GM12878 (cell line): Measurements from ENCODE around the gene COPZ2. TPM values are rescaled to one million over a fixed set of nuclear protein-coding genes. Genes with fewer than 3 reads are reported as not detected.

Experiments
- BACH1 ChIP-seq: fragments of 450-650 bp; IDR thresholded peaks from 2 replicates; pipeline ENCODE4 v1.6.1; 2017; ENCODE audit warnings: mild to moderate bottlenecking, borderline replicate concordance
- BCL11A ChIP-seq: IDR thresholded peaks from 2 replicates; pipeline ENCODE4 v1.6.1; 2011; ENCODE audit warnings: low read depth, low read length
- EP300 ChIP-seq, 2 experiments: fragments of 150-350 bp in 1 of 2; IDR thresholded peaks; 2 replicates each; pipeline ENCODE4 v1.6.1; 2011 to 2012; ENCODE audit warnings: low read depth in 2 of 2, low read length in 2 of 2, borderline replicate concordance in 1 of 2, improper control_type of control experiment in 1 of 2, inconsistent platforms in 1 of 2; ENCODE audit not compliant: control insufficient read depth in 1 of 2
- FOXM1 ChIP-seq: IDR thresholded peaks from 2 replicates; pipeline ENCODE4 v1.6.1; 2012; ENCODE audit warnings: low read depth, mild to moderate bottlenecking, inconsistent platforms, low read length, moderate library complexity
- IRF4 ChIP-seq: IDR thresholded peaks from 2 replicates; pipeline ENCODE4 v1.6.1; 2011; ENCODE audit warnings: low read depth, low read length
- PAX5 ChIP-seq: IDR thresholded peaks from 2 replicates; pipeline ENCODE4 v1.6.1; 2011; ENCODE audit warnings: low read depth, low read length, borderline replicate concordance
- POLR2A ChIP-seq: IDR thresholded peaks from 2 replicates; pipeline ENCODE4 v1.6.1; 2011; ENCODE audit warnings: low read depth, mild to moderate bottlenecking, low read length
- SPI1 ChIP-seq: IDR thresholded peaks from 2 replicates; pipeline ENCODE4 v1.6.1; 2011; ENCODE audit warnings: low read depth, mild to moderate bottlenecking, low read length, moderate library complexity, borderline replicate concordance; ENCODE audit not compliant: insufficient read depth
- ZNF622 ChIP-seq: fragments of 450-650 bp; IDR thresholded peaks from 2 replicates; pipeline ENCODE4 v1.6.1; 2017; ENCODE audit warnings: mild to moderate bottlenecking, inconsistent platforms
- polyA plus RNA-seq, 11 experiments: library from polyadenylated mRNA; depleted of rRNA in 4 of 11; unstranded in 6 of 11; stranded (reverse) in 5 of 11; fragments of >200 nt; fragmentation: Nextera tagmentation in 4 of 11; fragmentation: Illumina TruSeq in 1 of 11; extraction: Ambion mirVana in 4 of 11; extraction: Trizol in 1 of 11; gene quantifications; 1 replicate in 1 of 11; 2 replicates in 10 of 11; pipeline versions ENCODE4 v1.2.1 to v1.2.3, GENCODE V29; 2011 to 2016; ENCODE audit warnings: inconsistent platforms in 2 of 11, missing spikeins in 2 of 11, low read depth in 1 of 11
- total RNA-seq, 4 experiments: library from RNA; depleted of rRNA in 3 of 4; stranded (reverse); fragments of >200 nt in 3 of 4; fragmentation: Illumina TruSeq in 1 of 4; extraction: Trizol in 1 of 4; gene quantifications; 2 replicates each; pipeline versions ENCODE4 v1.2.1 to v1.2.3, GENCODE V29; 2013 to 2021
- TF ChIP-seq, protein P1 (sequence below): IDR thresholded peaks from 2 replicates; pipeline ENCODE4 v1.6.1; 2011; ENCODE audit warnings: borderline replicate concordance, low read depth, mild to moderate bottlenecking, moderate library complexity, mixed read lengths, low read length; ENCODE audit not compliant: insufficient read depth; ENCODE audit errors: extremely low read length
- TF ChIP-seq, protein P2 (sequence below): fragments of 450-650 bp; formaldehyde crosslinking; IDR thresholded peaks from 2 replicates; pipeline ENCODE4 v1.4.0; 2020; ENCODE audit warnings: mild to moderate bottlenecking, moderate library complexity
- TF ChIP-seq, protein P3 (sequence below): IDR thresholded peaks from 2 replicates; pipeline ENCODE4 v1.6.1; 2011; ENCODE audit warnings: borderline replicate concordance, low read depth, mild to moderate bottlenecking, moderate library complexity, low read length; ENCODE audit not compliant: insufficient read depth, poor library complexity, severe bottlenecking
- TF ChIP-seq, protein P4 (sequence below): IDR thresholded peaks from 2 replicates; pipeline ENCODE4 v1.6.1; 2012; ENCODE audit warnings: low read length, inconsistent platforms
- TF ChIP-seq, protein P5 (sequence below): IDR thresholded peaks from 2 replicates; pipeline ENCODE4 v1.6.1; 2012; ENCODE audit warnings: low read depth, low read length, improper control_type of control experiment
- TF ChIP-seq, protein P6 (sequence below): fragments of 450-650 bp; formaldehyde crosslinking; IDR thresholded peaks from 2 replicates; pipeline ENCODE4 v1.4.0; 2022; ENCODE audit warnings: mild to moderate bottlenecking, moderate library complexity

The COPZ2 gene
- total and polyA plus RNA-seq, 10 of the 15 experiments (the other 5 are each of a cell fraction or from before 2014, with no cell fraction given) = 0.20 to 4.3 (median 2.6) TPM

DNA sequence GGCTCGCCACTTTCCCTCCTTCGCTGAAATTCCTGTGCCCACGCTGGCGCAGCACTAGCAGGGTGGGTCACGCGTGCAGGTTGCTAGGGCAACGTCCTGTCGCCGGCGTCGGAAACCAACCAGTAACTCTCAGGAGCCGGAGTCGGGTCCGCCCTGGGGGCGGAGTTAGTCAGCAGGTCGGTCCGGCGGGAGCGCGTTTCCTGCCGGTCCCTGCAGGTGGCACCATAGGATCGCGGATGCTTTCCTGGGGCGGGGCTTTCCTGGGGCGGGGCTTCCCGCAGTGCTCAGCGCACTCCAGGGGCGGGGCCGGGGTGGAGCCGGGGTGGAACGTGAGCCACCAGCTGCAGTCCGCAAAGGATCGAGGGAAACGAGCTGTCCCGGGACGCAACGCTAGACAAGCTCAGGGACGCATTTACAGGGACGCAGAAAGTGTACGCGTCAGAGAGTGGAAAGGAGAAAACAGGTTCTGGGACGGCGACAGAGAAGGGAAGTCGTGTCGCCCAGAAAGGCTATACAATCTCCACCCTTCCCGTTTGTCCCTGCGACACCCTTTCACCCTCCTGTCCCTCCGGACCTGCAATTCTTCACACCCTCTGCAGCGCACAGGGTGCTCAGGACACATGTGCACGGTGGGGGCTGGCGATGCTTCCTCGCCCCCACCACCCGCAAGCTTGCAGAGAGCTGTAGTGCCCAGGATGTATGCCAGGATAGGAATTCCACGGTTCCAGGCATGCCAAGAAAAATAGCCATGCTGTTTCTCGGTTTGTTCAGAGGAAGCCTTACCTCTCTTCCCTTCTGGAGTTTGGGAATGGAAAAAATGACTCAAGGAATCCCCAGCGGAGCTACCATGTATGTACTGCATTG lies 12.3 kb downstream of the COPZ2 start (continued):
- TF ChIP-seq, protein P1, sequence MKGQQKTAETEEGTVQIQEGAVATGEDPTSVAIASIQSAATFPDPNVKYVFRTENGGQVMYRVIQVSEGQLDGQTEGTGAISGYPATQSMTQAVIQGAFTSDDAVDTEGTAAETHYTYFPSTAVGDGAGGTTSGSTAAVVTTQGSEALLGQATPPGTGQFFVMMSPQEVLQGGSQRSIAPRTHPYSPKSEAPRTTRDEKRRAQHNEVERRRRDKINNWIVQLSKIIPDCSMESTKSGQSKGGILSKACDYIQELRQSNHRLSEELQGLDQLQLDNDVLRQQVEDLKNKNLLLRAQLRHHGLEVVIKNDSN = peak; percentile 72
- TF ChIP-seq, protein P2, sequence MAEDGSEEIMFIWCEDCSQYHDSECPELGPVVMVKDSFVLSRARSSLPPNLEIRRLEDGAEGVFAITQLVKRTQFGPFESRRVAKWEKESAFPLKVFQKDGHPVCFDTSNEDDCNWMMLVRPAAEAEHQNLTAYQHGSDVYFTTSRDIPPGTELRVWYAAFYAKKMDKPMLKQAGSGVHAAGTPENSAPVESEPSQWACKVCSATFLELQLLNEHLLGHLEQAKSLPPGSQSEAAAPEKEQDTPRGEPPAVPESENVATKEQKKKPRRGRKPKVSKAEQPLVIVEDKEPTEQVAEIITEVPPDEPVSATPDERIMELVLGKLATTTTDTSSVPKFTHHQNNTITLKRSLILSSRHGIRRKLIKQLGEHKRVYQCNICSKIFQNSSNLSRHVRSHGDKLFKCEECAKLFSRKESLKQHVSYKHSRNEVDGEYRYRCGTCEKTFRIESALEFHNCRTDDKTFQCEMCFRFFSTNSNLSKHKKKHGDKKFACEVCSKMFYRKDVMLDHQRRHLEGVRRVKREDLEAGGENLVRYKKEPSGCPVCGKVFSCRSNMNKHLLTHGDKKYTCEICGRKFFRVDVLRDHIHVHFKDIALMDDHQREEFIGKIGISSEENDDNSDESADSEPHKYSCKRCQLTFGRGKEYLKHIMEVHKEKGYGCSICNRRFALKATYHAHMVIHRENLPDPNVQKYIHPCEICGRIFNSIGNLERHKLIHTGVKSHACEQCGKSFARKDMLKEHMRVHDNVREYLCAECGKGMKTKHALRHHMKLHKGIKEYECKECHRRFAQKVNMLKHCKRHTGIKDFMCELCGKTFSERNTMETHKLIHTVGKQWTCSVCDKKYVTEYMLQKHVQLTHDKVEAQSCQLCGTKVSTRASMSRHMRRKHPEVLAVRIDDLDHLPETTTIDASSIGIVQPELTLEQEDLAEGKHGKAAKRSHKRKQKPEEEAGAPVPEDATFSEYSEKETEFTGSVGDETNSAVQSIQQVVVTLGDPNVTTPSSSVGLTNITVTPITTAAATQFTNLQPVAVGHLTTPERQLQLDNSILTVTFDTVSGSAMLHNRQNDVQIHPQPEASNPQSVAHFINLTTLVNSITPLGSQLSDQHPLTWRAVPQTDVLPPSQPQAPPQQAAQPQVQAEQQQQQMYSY (CRISPR knock-in tag) = no peak
- TF ChIP-seq, protein P3, sequence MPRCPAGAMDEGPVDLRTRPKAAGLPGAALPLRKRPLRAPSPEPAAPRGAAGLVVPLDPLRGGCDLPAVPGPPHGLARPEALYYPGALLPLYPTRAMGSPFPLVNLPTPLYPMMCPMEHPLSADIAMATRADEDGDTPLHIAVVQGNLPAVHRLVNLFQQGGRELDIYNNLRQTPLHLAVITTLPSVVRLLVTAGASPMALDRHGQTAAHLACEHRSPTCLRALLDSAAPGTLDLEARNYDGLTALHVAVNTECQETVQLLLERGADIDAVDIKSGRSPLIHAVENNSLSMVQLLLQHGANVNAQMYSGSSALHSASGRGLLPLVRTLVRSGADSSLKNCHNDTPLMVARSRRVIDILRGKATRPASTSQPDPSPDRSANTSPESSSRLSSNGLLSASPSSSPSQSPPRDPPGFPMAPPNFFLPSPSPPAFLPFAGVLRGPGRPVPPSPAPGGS = no peak
- TF ChIP-seq, protein P4, sequence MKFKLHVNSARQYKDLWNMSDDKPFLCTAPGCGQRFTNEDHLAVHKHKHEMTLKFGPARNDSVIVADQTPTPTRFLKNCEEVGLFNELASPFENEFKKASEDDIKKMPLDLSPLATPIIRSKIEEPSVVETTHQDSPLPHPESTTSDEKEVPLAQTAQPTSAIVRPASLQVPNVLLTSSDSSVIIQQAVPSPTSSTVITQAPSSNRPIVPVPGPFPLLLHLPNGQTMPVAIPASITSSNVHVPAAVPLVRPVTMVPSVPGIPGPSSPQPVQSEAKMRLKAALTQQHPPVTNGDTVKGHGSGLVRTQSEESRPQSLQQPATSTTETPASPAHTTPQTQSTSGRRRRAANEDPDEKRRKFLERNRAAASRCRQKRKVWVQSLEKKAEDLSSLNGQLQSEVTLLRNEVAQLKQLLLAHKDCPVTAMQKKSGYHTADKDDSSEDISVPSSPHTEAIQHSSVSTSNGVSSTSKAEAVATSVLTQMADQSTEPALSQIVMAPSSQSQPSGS = no peak
- TF ChIP-seq PAX5 (no peak), IRF4 (no peak), ZNF622 (no peak), EP300 (IDR thresholded peaks at IDR 0.05; ENCODE audit: borderline replicate concordance in 1 of 2, control insufficient read depth in 1 of 2, low read depth in 2 of 2, low read length in 2 of 2) (no peak), SPI1 (peak; percentile 14; the same call in 1 of the 2 replicates), BCL11A (no peak), POLR2A (peak; percentile 54; the same call in 1 of the 2 replicates), FOXM1 (no peak), BACH1 (peak; percentile 43; the same call in 1 of the 2 replicates)
- TF ChIP-seq, protein P5, sequence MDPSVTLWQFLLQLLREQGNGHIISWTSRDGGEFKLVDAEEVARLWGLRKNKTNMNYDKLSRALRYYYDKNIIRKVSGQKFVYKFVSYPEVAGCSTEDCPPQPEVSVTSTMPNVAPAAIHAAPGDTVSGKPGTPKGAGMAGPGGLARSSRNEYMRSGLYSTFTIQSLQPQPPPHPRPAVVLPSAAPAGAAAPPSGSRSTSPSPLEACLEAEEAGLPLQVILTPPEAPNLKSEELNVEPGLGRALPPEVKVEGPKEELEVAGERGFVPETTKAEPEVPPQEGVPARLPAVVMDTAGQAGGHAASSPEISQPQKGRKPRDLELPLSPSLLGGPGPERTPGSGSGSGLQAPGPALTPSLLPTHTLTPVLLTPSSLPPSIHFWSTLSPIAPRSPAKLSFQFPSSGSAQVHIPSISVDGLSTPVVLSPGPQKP = no peak
- TF ChIP-seq, protein P6, sequence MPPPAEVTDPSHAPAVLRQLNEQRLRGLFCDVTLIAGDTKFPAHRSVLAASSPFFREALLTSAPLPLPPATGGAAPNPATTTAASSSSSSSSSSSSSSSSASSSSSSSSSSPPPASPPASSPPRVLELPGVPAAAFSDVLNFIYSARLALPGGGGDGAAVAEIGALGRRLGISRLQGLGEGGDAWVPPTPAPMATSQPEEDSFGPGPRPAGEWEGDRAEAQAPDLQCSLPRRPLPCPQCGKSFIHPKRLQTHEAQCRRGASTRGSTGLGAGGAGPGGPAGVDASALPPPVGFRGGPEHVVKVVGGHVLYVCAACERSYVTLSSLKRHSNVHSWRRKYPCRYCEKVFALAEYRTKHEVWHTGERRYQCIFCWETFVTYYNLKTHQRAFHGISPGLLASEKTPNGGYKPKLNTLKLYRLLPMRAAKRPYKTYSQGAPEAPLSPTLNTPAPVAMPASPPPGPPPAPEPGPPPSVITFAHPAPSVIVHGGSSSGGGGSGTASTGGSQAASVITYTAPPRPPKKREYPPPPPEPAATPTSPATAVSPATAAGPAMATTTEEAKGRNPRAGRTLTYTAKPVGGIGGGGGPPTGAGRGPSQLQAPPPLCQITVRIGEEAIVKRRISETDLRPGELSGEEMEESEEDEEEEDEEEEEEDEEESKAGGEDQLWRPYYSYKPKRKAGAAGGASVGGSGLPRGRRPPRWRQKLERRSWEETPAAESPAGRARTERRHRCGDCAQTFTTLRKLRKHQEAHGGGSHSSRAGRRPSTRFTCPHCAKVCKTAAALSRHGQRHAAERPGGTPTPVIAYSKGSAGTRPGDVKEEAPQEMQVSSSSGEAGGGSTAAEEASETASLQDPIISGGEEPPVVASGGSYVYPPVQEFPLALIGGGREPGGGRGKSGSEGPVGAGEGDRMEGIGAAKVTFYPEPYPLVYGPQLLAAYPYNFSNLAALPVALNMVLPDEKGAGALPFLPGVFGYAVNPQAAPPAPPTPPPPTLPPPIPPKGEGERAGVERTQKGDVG (CRISPR knock-in tag) = no peak
